ENCODE results near the gene NELFA.

DNA sequence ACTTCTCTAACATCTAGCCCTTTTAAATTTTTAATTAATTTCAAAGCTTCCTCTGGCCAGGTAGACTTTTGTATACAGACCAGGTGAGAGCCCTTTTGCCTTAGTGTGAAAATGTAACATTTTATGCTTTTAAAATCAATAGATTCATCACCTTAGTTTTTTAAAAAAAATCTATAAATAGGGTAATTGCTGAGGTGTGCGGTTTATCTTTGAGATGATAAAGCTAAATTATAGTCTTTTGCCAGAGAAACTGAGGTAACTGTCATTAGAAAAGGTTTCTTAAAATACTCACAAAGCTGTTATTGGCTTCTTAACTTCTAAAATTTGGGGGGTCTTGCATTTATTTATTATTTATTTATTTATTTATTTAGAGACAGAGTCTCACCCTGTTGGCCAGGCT lies 62.9 kb downstream of the NELFA start:
- no peak for TF ChIP-seq POLR2A (IDR thresholded peaks at IDR 0.05)
- TF ChIP-seq, protein P1, sequence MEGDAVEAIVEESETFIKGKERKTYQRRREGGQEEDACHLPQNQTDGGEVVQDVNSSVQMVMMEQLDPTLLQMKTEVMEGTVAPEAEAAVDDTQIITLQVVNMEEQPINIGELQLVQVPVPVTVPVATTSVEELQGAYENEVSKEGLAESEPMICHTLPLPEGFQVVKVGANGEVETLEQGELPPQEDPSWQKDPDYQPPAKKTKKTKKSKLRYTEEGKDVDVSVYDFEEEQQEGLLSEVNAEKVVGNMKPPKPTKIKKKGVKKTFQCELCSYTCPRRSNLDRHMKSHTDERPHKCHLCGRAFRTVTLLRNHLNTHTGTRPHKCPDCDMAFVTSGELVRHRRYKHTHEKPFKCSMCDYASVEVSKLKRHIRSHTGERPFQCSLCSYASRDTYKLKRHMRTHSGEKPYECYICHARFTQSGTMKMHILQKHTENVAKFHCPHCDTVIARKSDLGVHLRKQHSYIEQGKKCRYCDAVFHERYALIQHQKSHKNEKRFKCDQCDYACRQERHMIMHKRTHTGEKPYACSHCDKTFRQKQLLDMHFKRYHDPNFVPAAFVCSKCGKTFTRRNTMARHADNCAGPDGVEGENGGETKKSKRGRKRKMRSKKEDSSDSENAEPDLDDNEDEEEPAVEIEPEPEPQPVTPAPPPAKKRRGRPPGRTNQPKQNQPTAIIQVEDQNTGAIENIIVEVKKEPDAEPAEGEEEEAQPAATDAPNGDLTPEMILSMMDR (IDR thresholded peaks at IDR 0.05), result no peak

Measured in breast epithelium (tissue), 3 donors.